Measurements from ENCODE around the gene LRRC45. TPM values are rescaled to one million over a fixed set of nuclear protein-coding genes. Genes with fewer than 3 reads are reported as not detected.

Gene LRRC45
- total and polyA plus RNA-seq, 9 of the 15 experiments (the other 6 are each of a cell fraction or from before 2014, with no cell fraction given), result 3.5 to 21.5 (median 11.2) TPM; not detected in 2

GRCh38 chr17:82037092-82037888 lies 14.2 kb downstream of the LRRC45 start, which contains the start of gene DCXR (continued):
- TF ChIP-seq ZKSCAN1 (IDR thresholded peaks at IDR 0.05; ENCODE audit: low read depth, low read length) (0 out of 2 replicates have a peak, but pooled peaks have one; percentile 17), U2AF1 (optimal IDR thresholded peaks at IDR 0.05; ENCODE audit: low read depth, low read length) (peak; percentile 99), ZFP1 (CRISPR knock-in tag; IDR thresholded peaks at IDR 0.05) (no peak)

GRCh38 chr17:82037889-82038195 lies 14.7 kb downstream of the LRRC45 start:
- Histone ChIP-seq H3K27ac (ENCODE audit: extremely low read depth, low read depth, low read length) (peak overlapping the region; percentile 98; the same call in 2 of the 3 replicates), H4K20me1 (replicated peaks; ENCODE audit: control insufficient read depth, insufficient read depth, low read length) (peaks cover 21% of the 10 kb centered on the region; the same call in 1 of the 2 replicates), H3K27me3 (ENCODE audit: control insufficient read depth in 2 of 2, insufficient read depth in 2 of 2, low read length in 2 of 2) (no peaks in the 10 kb centered on the region), H3K4me2 (ENCODE audit: insufficient read depth, low read length) (peak overlapping the region; percentile 95), H3K9ac (ENCODE audit: insufficient read depth in 1 of 2, low read depth in 2 of 2, low read length in 2 of 2) (peak overlapping the region in 1 of 2 experiments; percentile 83; a peak in 2 of 4 replicates), H2AFZ (ENCODE audit: low read depth, low read length) (peak overlapping the region; percentile 89), H3K36me3 (ENCODE audit: control insufficient read depth, insufficient read depth, low read length) (peaks cover 38% of the 10 kb centered on the region; the same call in 2 of the 3 replicates), H3K4me3 (peak overlapping the region; percentile 97; the same call in 1 of the 2 replicates), H3K9me1 (ENCODE audit: control insufficient read depth, insufficient read depth, low read length) (peaks cover 6% of the 10 kb centered on the region), H3K79me2 (ENCODE audit: control insufficient read depth, insufficient read depth, low read length) (peaks cover 31% of the 10 kb centered on the region), H3K4me1 (replicated peaks in 1 of 2; ENCODE audit: control insufficient read depth in 2 of 2, insufficient read depth in 2 of 2, low read length in 2 of 2) (peaks cover 22 to 66% of the 10 kb centered on the region in 2 experiments; a peak in 4 of 5 replicates), H3K9me3 (replicated peaks; ENCODE audit: control insufficient read depth, insufficient read depth, low read depth, low read length) (no peaks in the 10 kb centered on the region)
- POLR2A ChIA-PET, result interaction anchor here (0.5 to 6.4 kb wide), 9 partner anchors 9 to 114 kb away, joined by 3 to 51 read pairs (median 6); partner anchors contain the start of genes CENPX, FASN and LRRC45
- intact Hi-C loops (cut with micrococcal nuclease), result loop anchor here (10.0 kb wide), 1 partner anchor 307 kb away; no protein-coding TSS in a partner anchor
- 11% methylated on average over 10 of the region's 10 CpGs for WGBS (ENCODE audit: insufficient coverage, low coverage, missing lambda C conversion rate)
- no peak for DNase-seq (ENCODE audit: extremely low read depth in 1 of 4, low spot score in 3 of 4)
- TF ChIP-seq SP1 (CRISPR knock-in tag; IDR thresholded peaks at IDR 0.05) (0 out of 2 replicates have a peak, but pooled peaks have one; percentile 80), ZNF12 (CRISPR knock-in tag; IDR thresholded peaks at IDR 0.05) (0 out of 2 replicates have a peak, but pooled peaks have one; percentile 23), LCOR (CRISPR knock-in tag; IDR thresholded peaks at IDR 0.05) (0 out of 2 replicates have a peak, but pooled peaks have one; percentile 1), ZNF274 (IDR thresholded peaks at IDR 0.05; ENCODE audit: borderline replicate concordance, low read depth, low read length) (no peak), CLOCK (CRISPR knock-in tag; IDR thresholded peaks at IDR 0.05; ENCODE audit: borderline replicate concordance) (no peak)
- no peak for FAIRE-seq
- BruUV-seq (replicated peaks), result no TSS peak
- no peak for ATAC-seq
- in situ Hi-C loops (cut with MboI), result no loop called here
- CTCF ChIA-PET (ENCODE audit: low intra/inter-chr PET ratio), result interaction anchor here (0.6 to 2.0 kb wide), 3 partner anchors 78 to 250 kb away, joined by 3 to 14 read pairs (median 3); no protein-coding TSS in a partner anchor
